ENCODE measurements around the gene GRB2.

GRB2 gene

GRCh38 chr17:75384751-75385150 lies 20.7 kb downstream of the GRB2 start:
- Histone ChIP-seq H3K18ac (ENCODE audit: low read length) (no peak overlapping the region), H3K9me3 (replicated peaks in 1 of 2; ENCODE audit: control insufficient read depth in 2 of 2, insufficient read depth in 1 of 2, low read depth in 1 of 2, low read length in 2 of 2) (peaks cover 0 to 10% of the 10 kb centered on the region in 2 donors), H3K14ac (ENCODE audit: low read length) (no peak overlapping the region), H2BK5ac (ENCODE audit: low read length) (no peak overlapping the region), H2BK15ac (ENCODE audit: low read length) (no peak overlapping the region), H3K36me3 (replicated peaks in 1 of 2; ENCODE audit: control insufficient read depth in 2 of 2, insufficient read depth in 2 of 2, low read length in 2 of 2) (peaks cover 2 to 14% of the 10 kb centered on the region in 2 donors), H2AK5ac (ENCODE audit: low read depth, low read length) (no peak overlapping the region), H2BK12ac (ENCODE audit: low read length) (no peak overlapping the region), H3K4ac (ENCODE audit: low read length) (no peak overlapping the region), H3K4me2 (ENCODE audit: insufficient read depth, low read length, poor library complexity, severe bottlenecking) (no peak overlapping the region), H3K23ac (ENCODE audit: low read depth, low read length, poor library complexity) (no peak overlapping the region), H4K91ac (ENCODE audit: low read depth, low read length, poor library complexity) (no peak overlapping the region), H3K9ac (ENCODE audit: low read depth, low read length, poor library complexity) (no peak overlapping the region), H3K4me1 (ENCODE audit: control insufficient read depth in 2 of 2, insufficient read depth in 1 of 2, low read depth in 1 of 2, low read length in 2 of 2) (no peaks in the 10 kb centered on the region), H3K79me1 (ENCODE audit: low read depth, low read length) (peaks cover 1% of the 10 kb centered on the region), H4K8ac (ENCODE audit: low read depth, low read length) (no peak overlapping the region), H3K4me3 (ENCODE audit: low read length in 2 of 2) (no peak overlapping the region), H2BK120ac (ENCODE audit: low read depth, low read length) (no peak overlapping the region), H2AFZ (ENCODE audit: low read length) (no peak overlapping the region), H3K27ac (replicated peaks; ENCODE audit: low read length) (no peak overlapping the region), H3K27me3 (ENCODE audit: control insufficient read depth in 3 of 3, insufficient read depth in 3 of 3, low read depth in 1 of 3, low read length in 3 of 3) (no peaks in the 10 kb centered on the region)
- no CpG with 5 or more reads among the region's 8 CpGs for WGBS, 2 donors (ENCODE audit: extremely low coverage in 2 of 2, insufficient read length in 2 of 2, insufficient replicate concordance in 1 of 2)
- DNase-seq (ENCODE audit: low spot score), result no peak

GRCh38 chr17:75383842-75384195 lies 21.7 kb downstream of the GRB2 start:
- Histone ChIP-seq H3K18ac (ENCODE audit: low read length) (no peak overlapping the region), H4K8ac (ENCODE audit: low read depth, low read length) (no peak overlapping the region)
- WGBS, 2 donors (ENCODE audit: extremely low coverage in 2 of 2, insufficient read length in 2 of 2, insufficient replicate concordance in 1 of 2), result no CpG with 5 or more reads among the region's 5 CpGs

GRCh38 chr17:75380750-75381149 lies 24.7 kb downstream of the GRB2 start:
- Histone ChIP-seq H4K91ac (ENCODE audit: low read depth, low read length, poor library complexity) (no peak overlapping the region), H3K18ac (ENCODE audit: low read length) (no peak overlapping the region), H3K23ac (ENCODE audit: low read depth, low read length, poor library complexity) (no peak overlapping the region), H3K9ac (ENCODE audit: low read depth, low read length, poor library complexity) (no peak overlapping the region), H2AK5ac (ENCODE audit: low read depth, low read length) (no peak overlapping the region), H2AFZ (ENCODE audit: low read length) (no peak overlapping the region), H3K4ac (ENCODE audit: low read length) (no peak overlapping the region), H3K4me3 (ENCODE audit: low read length in 2 of 2) (no peak overlapping the region), H3K79me1 (ENCODE audit: low read depth, low read length) (no peaks in the 10 kb centered on the region), H2BK12ac (ENCODE audit: low read length) (no peak overlapping the region), H3K4me1 (ENCODE audit: control insufficient read depth in 2 of 2, insufficient read depth in 1 of 2, low read depth in 1 of 2, low read length in 2 of 2) (no peaks in the 10 kb centered on the region), H3K27me3 (ENCODE audit: control insufficient read depth in 3 of 3, insufficient read depth in 3 of 3, low read depth in 1 of 3, low read length in 3 of 3) (no peaks in the 10 kb centered on the region), H3K9me3 (replicated peaks in 1 of 2; ENCODE audit: control insufficient read depth in 2 of 2, insufficient read depth in 1 of 2, low read depth in 1 of 2, low read length in 2 of 2) (peaks cover 0 to 8% of the 10 kb centered on the region in 2 donors), H3K14ac (ENCODE audit: low read length) (no peak overlapping the region), H2BK15ac (ENCODE audit: low read length) (no peak overlapping the region), H3K4me2 (ENCODE audit: insufficient read depth, low read length, poor library complexity, severe bottlenecking) (no peak overlapping the region), H2BK5ac (ENCODE audit: low read length) (no peak overlapping the region), H3K27ac (replicated peaks; ENCODE audit: low read length) (no peak overlapping the region), H3K36me3 (replicated peaks in 1 of 2; ENCODE audit: control insufficient read depth in 2 of 2, insufficient read depth in 2 of 2, low read length in 2 of 2) (peaks cover 0 to 19% of the 10 kb centered on the region in 2 donors), H2BK120ac (ENCODE audit: low read depth, low read length) (no peak overlapping the region), H4K8ac (ENCODE audit: low read depth, low read length) (no peak overlapping the region)
- no peak for DNase-seq (ENCODE audit: low spot score)
- no CpG with 5 or more reads among the region's 3 CpGs for WGBS, 2 donors (ENCODE audit: extremely low coverage in 2 of 2, insufficient read length in 2 of 2, insufficient replicate concordance in 1 of 2)

More at GRCh38 chr17:75383842-75384195, 21.7 kb downstream of the GRB2 start:
- peaks cover 1% of the 10 kb centered on the region for H3K79me1 ChIP-seq (ENCODE audit: low read depth, low read length)
- H3K14ac ChIP-seq (ENCODE audit: low read length), result no peak overlapping the region
- peaks cover 2 to 14% of the 10 kb centered on the region in 2 donors for H3K36me3 ChIP-seq (replicated peaks in 1 of 2; ENCODE audit: control insufficient read depth in 2 of 2, insufficient read depth in 2 of 2, low read length in 2 of 2)
- no peak overlapping the region for H3K27ac ChIP-seq (replicated peaks; ENCODE audit: low read length)
- no peak overlapping the region for H3K4me3 ChIP-seq (ENCODE audit: low read length in 2 of 2)
- no peak overlapping the region for H3K9ac ChIP-seq (ENCODE audit: low read depth, low read length, poor library complexity)
- H3K27me3 ChIP-seq (ENCODE audit: control insufficient read depth in 3 of 3, insufficient read depth in 3 of 3, low read depth in 1 of 3, low read length in 3 of 3), result no peaks in the 10 kb centered on the region
- DNase-seq (ENCODE audit: low spot score), result no peak
- H2AK5ac ChIP-seq (ENCODE audit: low read depth, low read length), result no peak overlapping the region
- H2BK5ac ChIP-seq (ENCODE audit: low read length), result no peak overlapping the region
- H2BK15ac ChIP-seq (ENCODE audit: low read length), result no peak overlapping the region
- no peak overlapping the region for H3K4me2 ChIP-seq (ENCODE audit: insufficient read depth, low read length, poor library complexity, severe bottlenecking)
- no peaks in the 10 kb centered on the region for H3K4me1 ChIP-seq (ENCODE audit: control insufficient read depth in 2 of 2, insufficient read depth in 1 of 2, low read depth in 1 of 2, low read length in 2 of 2)
- no peak overlapping the region for H4K91ac ChIP-seq (ENCODE audit: low read depth, low read length, poor library complexity)
- H3K23ac ChIP-seq (ENCODE audit: low read depth, low read length, poor library complexity), result no peak overlapping the region
- H2AFZ ChIP-seq (ENCODE audit: low read length), result no peak overlapping the region
- H2BK120ac ChIP-seq (ENCODE audit: low read depth, low read length), result no peak overlapping the region
- no peak overlapping the region for H3K4ac ChIP-seq (ENCODE audit: low read length)
- peaks cover 0 to 10% of the 10 kb centered on the region in 2 donors for H3K9me3 ChIP-seq (replicated peaks in 1 of 2; ENCODE audit: control insufficient read depth in 2 of 2, insufficient read depth in 1 of 2, low read depth in 1 of 2, low read length in 2 of 2)
- no peak overlapping the region for H2BK12ac ChIP-seq (ENCODE audit: low read length)

GRCh38 chr17:75380315-75380714 lies 25.2 kb downstream of the GRB2 start:
- H2BK15ac ChIP-seq (ENCODE audit: low read length), result no peak overlapping the region
- H3K9ac ChIP-seq (ENCODE audit: low read depth, low read length, poor library complexity), result no peak overlapping the region
- H4K91ac ChIP-seq (ENCODE audit: low read depth, low read length, poor library complexity), result no peak overlapping the region
- H3K9me3 ChIP-seq (replicated peaks in 1 of 2; ENCODE audit: control insufficient read depth in 2 of 2, insufficient read depth in 1 of 2, low read depth in 1 of 2, low read length in 2 of 2), result peaks cover 0 to 8% of the 10 kb centered on the region in 2 donors
- no peak overlapping the region for H2BK120ac ChIP-seq (ENCODE audit: low read depth, low read length)
- no peak overlapping the region for H3K4me3 ChIP-seq (ENCODE audit: low read length in 2 of 2)
- H2AK5ac ChIP-seq (ENCODE audit: low read depth, low read length), result no peak overlapping the region
- no peak overlapping the region for H2AFZ ChIP-seq (ENCODE audit: low read length)
- peaks cover 0 to 21% of the 10 kb centered on the region in 2 donors for H3K36me3 ChIP-seq (replicated peaks in 1 of 2; ENCODE audit: control insufficient read depth in 2 of 2, insufficient read depth in 2 of 2, low read length in 2 of 2)
- no peak overlapping the region for H3K4me2 ChIP-seq (ENCODE audit: insufficient read depth, low read length, poor library complexity, severe bottlenecking)
- H2BK12ac ChIP-seq (ENCODE audit: low read length), result no peak overlapping the region
- no peak overlapping the region for H3K23ac ChIP-seq (ENCODE audit: low read depth, low read length, poor library complexity)
- H3K4ac ChIP-seq (ENCODE audit: low read length), result no peak overlapping the region
- no peak for DNase-seq (ENCODE audit: low spot score)
- no peak overlapping the region for H3K18ac ChIP-seq (ENCODE audit: low read length)
- H4K8ac ChIP-seq (ENCODE audit: low read depth, low read length), result no peak overlapping the region
- H3K14ac ChIP-seq (ENCODE audit: low read length), result no peak overlapping the region
- no peaks in the 10 kb centered on the region for H3K4me1 ChIP-seq (ENCODE audit: control insufficient read depth in 2 of 2, insufficient read depth in 1 of 2, low read depth in 1 of 2, low read length in 2 of 2)
- H2BK5ac ChIP-seq (ENCODE audit: low read length), result no peak overlapping the region
- H3K27me3 ChIP-seq (ENCODE audit: control insufficient read depth in 3 of 3, insufficient read depth in 3 of 3, low read depth in 1 of 3, low read length in 3 of 3), result no peaks in the 10 kb centered on the region
- H3K27ac ChIP-seq (replicated peaks; ENCODE audit: low read length), result no peak overlapping the region
- no peaks in the 10 kb centered on the region for H3K79me1 ChIP-seq (ENCODE audit: low read depth, low read length)

All from neuronal stem cell (in vitro differentiated cells).